ENCODE results near the gene COL19A1.

Gene COL19A1

GRCh38 chr6:70210462-70210861 lies 344.1 kb downstream of the COL19A1 start:
- TF ChIP-seq CTCF (IDR thresholded peaks at IDR 0.05; ENCODE audit: poor library complexity, severe bottlenecking): peak; percentile 39
- DNase-seq (ENCODE audit: low spot score): no peak
- Histone ChIP-seq H3K9me3 (ENCODE audit: severe bottlenecking) (no peaks in the 10 kb centered on the region), H3K27me3 (ENCODE audit: insufficient read depth, poor library complexity, severe bottlenecking) (peaks cover 45% of the 10 kb centered on the region), H3K4me3 (ENCODE audit: severe bottlenecking) (no peak overlapping the region), H3K27ac (ENCODE audit: poor library complexity, severe bottlenecking) (no peak overlapping the region), H3K36me3 (ENCODE audit: low read depth) (no peaks in the 10 kb centered on the region), H3K4me1 (ENCODE audit: insufficient read depth, poor library complexity, severe bottlenecking) (no peaks in the 10 kb centered on the region)
- peak; percentile 50; the same call in 2 of the 3 replicates for ATAC-seq (ENCODE audit: low read depth)

DNA sequence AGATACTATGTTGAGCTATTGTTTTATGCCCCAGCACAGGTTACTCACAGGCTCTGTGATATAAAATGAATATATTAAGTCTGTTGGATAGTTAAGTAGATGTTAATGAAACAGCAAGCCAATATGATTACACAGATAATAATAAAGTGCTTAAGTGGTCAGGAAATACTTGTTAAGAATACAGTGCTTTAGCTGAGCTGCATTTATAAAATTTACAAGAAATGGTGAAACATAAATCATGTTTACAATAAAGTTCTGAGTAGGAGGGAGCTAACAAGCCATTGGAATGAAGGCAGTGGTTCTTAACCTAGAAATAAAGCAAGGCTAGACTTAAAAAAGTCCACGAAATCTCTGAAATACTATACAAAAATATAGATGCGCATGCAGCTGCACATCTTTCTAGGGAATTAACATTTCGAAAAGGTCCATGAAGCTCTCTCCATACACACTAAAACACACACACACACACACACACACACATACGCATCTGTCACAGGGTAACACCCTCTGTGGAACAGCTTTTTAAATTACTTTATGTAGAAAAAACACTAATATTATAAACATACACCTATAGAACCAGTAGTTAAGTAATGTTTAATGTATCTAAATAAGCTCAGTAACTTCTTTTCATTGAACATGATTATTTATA lies 349.2 kb downstream of the COL19A1 start:
- ATAC-seq (ENCODE audit: low read depth) (no peak), DNase-seq (ENCODE audit: low spot score) (no peak)
- Histone ChIP-seq H3K9me3 (ENCODE audit: severe bottlenecking) (no peaks in the 10 kb centered on the region), H3K27ac (ENCODE audit: poor library complexity, severe bottlenecking) (no peak overlapping the region), H3K4me3 (ENCODE audit: severe bottlenecking) (no peak overlapping the region), H3K36me3 (ENCODE audit: low read depth) (no peaks in the 10 kb centered on the region), H3K27me3 (ENCODE audit: insufficient read depth, poor library complexity, severe bottlenecking) (peaks cover 40% of the 10 kb centered on the region), H3K4me1 (ENCODE audit: insufficient read depth, poor library complexity, severe bottlenecking) (no peaks in the 10 kb centered on the region)
- TF ChIP-seq CTCF (IDR thresholded peaks at IDR 0.05; ENCODE audit: poor library complexity, severe bottlenecking): no peak

GRCh38 chr6:70216767-70217166 lies 350.4 kb downstream of the COL19A1 start:
- Histone ChIP-seq H3K4me3 (ENCODE audit: severe bottlenecking) (no peak overlapping the region), H3K27ac (ENCODE audit: poor library complexity, severe bottlenecking) (no peak overlapping the region), H3K27me3 (ENCODE audit: insufficient read depth, poor library complexity, severe bottlenecking) (peaks cover 44% of the 10 kb centered on the region), H3K9me3 (ENCODE audit: severe bottlenecking) (no peaks in the 10 kb centered on the region), H3K36me3 (ENCODE audit: low read depth) (no peaks in the 10 kb centered on the region), H3K4me1 (ENCODE audit: insufficient read depth, poor library complexity, severe bottlenecking) (no peaks in the 10 kb centered on the region)
- ATAC-seq (ENCODE audit: low read depth): no peak
- DNase-seq (ENCODE audit: low spot score): no peak
- TF ChIP-seq CTCF (IDR thresholded peaks at IDR 0.05; ENCODE audit: poor library complexity, severe bottlenecking): no peak

GRCh38 chr6:70219943-70220613 lies 353.7 kb downstream of the COL19A1 start:
- ATAC-seq (ENCODE audit: low read depth) (no peak), DNase-seq (ENCODE audit: low spot score) (no peak)
- H3K4me1 ChIP-seq (ENCODE audit: insufficient read depth, poor library complexity, severe bottlenecking): no peaks in the 10 kb centered on the region
- H3K36me3 ChIP-seq (ENCODE audit: low read depth): no peaks in the 10 kb centered on the region
- TF ChIP-seq CTCF (IDR thresholded peaks at IDR 0.05; ENCODE audit: poor library complexity, severe bottlenecking): no peak
- H3K27ac ChIP-seq (ENCODE audit: poor library complexity, severe bottlenecking): no peak overlapping the region
- peaks cover 33% of the 10 kb centered on the region for H3K27me3 ChIP-seq (ENCODE audit: insufficient read depth, poor library complexity, severe bottlenecking)
- H3K9me3 ChIP-seq (ENCODE audit: severe bottlenecking): no peaks in the 10 kb centered on the region
- H3K4me3 ChIP-seq (ENCODE audit: severe bottlenecking): no peak overlapping the region

Measured in RWPE2 (cell line).